ENCODE data around the gene PMVK. TPM values are rescaled to one million over a fixed set of nuclear protein-coding genes. Genes with fewer than 3 reads are reported as not detected.

Gene PMVK
- total RNA-seq, 2 donors from 2014 or later = 7.0 to 18.5 TPM

- Histone ChIP-seq H3K4me1 (peaks cover 23% of the 10 kb centered on the region), H3K4me3 (no peak overlapping the region), H3K27ac (no peak overlapping the region), H3K9me3 (no peaks in the 10 kb centered on the region), H3K36me3 (replicated peaks in 1 of 2; ENCODE audit: insufficient read depth in 1 of 2, low read depth in 2 of 2) (no peaks in the 10 kb centered on the region), H3K27me3 (no peaks in the 10 kb centered on the region)
- WGBS, 2 donors = 46 to 51% methylated on average over 5 of the region's 5 CpGs
- DNase-seq (no peak), ATAC-seq (no peak)
- intact Hi-C loops (cut with DNase I) = loop anchor here (5.0 to 10.0 kb wide), 2 partner anchors 213 to 316 kb away; partner anchors contain the start of gene CHRNB2
- TF ChIP-seq CTCF (IDR thresholded peaks at IDR 0.05) = no peak
- no peak for TF ChIP-seq POLR2A (IDR thresholded peaks at IDR 0.05)
These were observed 55.8 kb downstream of the PMVK start for GRCh38 chr1:154880671-154881070.

- Histone ChIP-seq H3K4me3 (no peak overlapping the region), H3K9me3 (no peaks in the 10 kb centered on the region), H3K27ac (no peak overlapping the region), H3K36me3 (replicated peaks in 1 of 2; ENCODE audit: insufficient read depth in 1 of 2, low read depth in 2 of 2) (no peaks in the 10 kb centered on the region), H3K4me1 (peaks cover 23% of the 10 kb centered on the region), H3K27me3 (no peaks in the 10 kb centered on the region)
- intact Hi-C loops (cut with DNase I) = no loop called here
- 54 to 56% methylated on average over 15 to 16 of the region's 16 CpGs for whole genome bisulfite sequencing, 2 donors
- TF ChIP-seq POLR2A (IDR thresholded peaks at IDR 0.05) (no peak), CTCF (IDR thresholded peaks at IDR 0.05) (no peak)
- ATAC-seq (no peak), DNase-seq (no peak)
These were observed 57.5 kb downstream of the PMVK start for GRCh38 chr1:154879038-154879421.

- H3K27ac ChIP-seq = no peak overlapping the region
- intact Hi-C loops (cut with DNase I) = no loop called here
- H3K9me3 ChIP-seq = no peaks in the 10 kb centered on the region
- ATAC-seq (peak; percentile 82), DNase-seq (peak; percentile 82 to 87 (median 84))
- 22 to 27% methylated on average over 15 to 18 of the region's 20 CpGs for WGBS, 2 donors
- H3K27me3 ChIP-seq = no peaks in the 10 kb centered on the region
- no peaks in the 10 kb centered on the region for H3K36me3 ChIP-seq (replicated peaks in 1 of 2; ENCODE audit: insufficient read depth in 1 of 2, low read depth in 2 of 2)
- H3K4me3 ChIP-seq = no peak overlapping the region
- H3K4me1 ChIP-seq = peaks cover 23% of the 10 kb centered on the region
- peak; percentile 62 to 90 (median 84) for TF ChIP-seq CTCF (IDR thresholded peaks at IDR 0.05)
- TF ChIP-seq POLR2A (IDR thresholded peaks at IDR 0.05) = no peak
These were observed 58.0 kb downstream of the PMVK start for GRCh38 chr1:154878371-154879037.

- Histone ChIP-seq H3K4me1 (peaks cover 23% of the 10 kb centered on the region), H3K36me3 (replicated peaks in 1 of 2; ENCODE audit: insufficient read depth in 1 of 2, low read depth in 2 of 2) (no peaks in the 10 kb centered on the region), H3K27me3 (no peaks in the 10 kb centered on the region), H3K27ac (peak overlapping the region; percentile 68 to 96 (median 86)), H3K4me3 (no peak overlapping the region), H3K9me3 (no peaks in the 10 kb centered on the region)
- intact Hi-C loops (cut with DNase I) = no loop called here
- ATAC-seq = peak; percentile 88
- DNase-seq = peak; percentile 77 to 89 (median 84)
- WGBS, 2 donors = 39 to 49% methylated on average over 14 to 16 of the region's 17 CpGs
- TF ChIP-seq POLR2A (IDR thresholded peaks at IDR 0.05) (no peak), CTCF (IDR thresholded peaks at IDR 0.05) (no peak)
These were observed 59.0 kb downstream of the PMVK start for GRCh38 chr1:154877370-154877974.
